Ascending aorta (tissue), 2 donors: ENCODE results near the gene PCID2. TPM values are rescaled to one million over a fixed set of nuclear protein-coding genes. Genes with fewer than 3 reads are reported as not detected.

ENCODE experiments used
- DNase-seq, 2 donors: peaks; one replicate each; pipeline ENCODE4 v3.0.0-alpha.2; 2019; ENCODE audit warnings: low spot score in 2 of 2
- H3K27ac ChIP-seq, 2 donors: fragments of 200-600 bp; sonication (generic); one replicate each; pipeline ENCODE4 v1.5.1; 2016 to 2017; ENCODE audit warnings: mild to moderate bottlenecking in 1 of 2
- H3K27me3 ChIP-seq: fragments of 200-600 bp; sonication (generic); one replicate; pipeline ENCODE4 v1.5.1; 2017
- H3K36me3 ChIP-seq, 2 donors: fragments of 200-600 bp; sonication (generic); one replicate each; pipeline ENCODE4 v1.5.1; 2016
- H3K4me1 ChIP-seq, 2 donors: fragments of 200-600 bp; sonication (generic); one replicate each; pipeline ENCODE4 v1.5.1; 2016 to 2017; ENCODE audit warnings: mild to moderate bottlenecking in 1 of 2
- H3K4me3 ChIP-seq, 2 donors: fragments of 200-600 bp; sonication (generic); one replicate each; pipeline ENCODE4 v1.5.1; 2016 to 2017; ENCODE audit warnings: mild to moderate bottlenecking in 1 of 2
- H3K9me3 ChIP-seq, 2 donors: fragments of 200-600 bp; sonication (generic); one replicate each; pipeline ENCODE4 v1.5.1; 2016
- intact Hi-C: fragments of 100-400 bp; cut with DNase I; formaldehyde crosslinking; loops from one replicate; pipeline ENCODE4 v1.15.1; 2023
- total RNA-seq: library from RNA; depleted of rRNA; stranded (reverse); fragments of >200 nt; gene quantifications from one replicate; pipeline ENCODE4 v1.1.0, GENCODE V29; 2016
- TF ChIP-seq, protein P1 (sequence below), 3 experiments: fragments of 200-600 bp in 2 of 3; fragments of 450-650 bp in 1 of 3; sonication (generic) in 2 of 3; IDR thresholded peaks; one replicate each; pipeline ENCODE4 v1.5.1; 2016 to 2019; ENCODE audit warnings: antibody characterized with exemption in 3 of 3, mild to moderate bottlenecking in 1 of 3, moderate library complexity in 1 of 3

Gene PCID2
- total RNA-seq, 1 donor from 2014 or later = 50.8 TPM

DNA sequence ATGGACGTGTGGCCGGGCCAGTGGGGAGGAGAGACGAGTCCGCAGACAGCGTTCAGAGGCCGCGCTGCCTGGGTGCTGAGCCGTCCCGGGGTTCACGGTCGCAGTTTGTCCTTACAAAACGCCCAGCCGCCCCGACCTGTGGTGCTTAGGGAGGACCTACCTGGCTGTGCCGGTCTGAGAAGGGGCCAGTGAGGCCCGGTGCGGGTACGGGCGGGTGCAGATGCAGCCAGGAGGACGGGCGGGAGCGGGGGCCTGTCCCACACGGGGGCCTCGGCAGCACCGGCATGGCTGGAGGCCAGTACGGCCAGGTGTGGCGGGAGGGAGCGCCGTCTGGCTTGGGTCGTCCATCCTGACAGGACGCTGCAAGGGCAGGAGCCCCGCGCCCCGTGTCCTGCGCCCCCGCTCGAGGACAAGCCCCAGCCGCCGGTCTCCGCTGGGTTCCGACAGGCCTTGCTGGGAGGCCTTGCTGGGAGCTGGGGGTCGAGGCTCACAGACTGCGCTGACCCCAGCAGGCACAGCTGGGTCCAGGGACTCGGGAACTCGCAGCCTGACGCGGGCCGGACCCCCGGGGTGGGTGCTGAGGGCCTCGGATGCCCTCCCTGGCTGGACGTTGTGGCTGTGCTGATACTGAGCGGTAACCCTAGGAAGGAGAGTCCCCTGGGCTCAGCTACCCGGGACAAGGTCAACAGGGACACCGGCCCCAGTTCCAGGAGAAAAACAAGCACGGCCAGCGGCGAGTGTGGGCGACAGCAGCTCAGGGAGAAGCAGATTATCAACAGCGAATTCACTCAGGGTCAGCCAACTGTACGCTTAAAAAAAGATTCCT, 55.3 kb downstream of the PCID2 start:
- peak overlapping the region; percentile 51 to 59 for H3K27ac ChIP-seq
- H3K36me3 ChIP-seq = no peaks in the 10 kb centered on the region
- intact Hi-C loops = loop anchor here (2.0 to 10.0 kb wide), 4 partner anchors 118 to 749 kb away; partner anchors contain the start of gene TUBGCP3
- TF ChIP-seq, protein P1, sequence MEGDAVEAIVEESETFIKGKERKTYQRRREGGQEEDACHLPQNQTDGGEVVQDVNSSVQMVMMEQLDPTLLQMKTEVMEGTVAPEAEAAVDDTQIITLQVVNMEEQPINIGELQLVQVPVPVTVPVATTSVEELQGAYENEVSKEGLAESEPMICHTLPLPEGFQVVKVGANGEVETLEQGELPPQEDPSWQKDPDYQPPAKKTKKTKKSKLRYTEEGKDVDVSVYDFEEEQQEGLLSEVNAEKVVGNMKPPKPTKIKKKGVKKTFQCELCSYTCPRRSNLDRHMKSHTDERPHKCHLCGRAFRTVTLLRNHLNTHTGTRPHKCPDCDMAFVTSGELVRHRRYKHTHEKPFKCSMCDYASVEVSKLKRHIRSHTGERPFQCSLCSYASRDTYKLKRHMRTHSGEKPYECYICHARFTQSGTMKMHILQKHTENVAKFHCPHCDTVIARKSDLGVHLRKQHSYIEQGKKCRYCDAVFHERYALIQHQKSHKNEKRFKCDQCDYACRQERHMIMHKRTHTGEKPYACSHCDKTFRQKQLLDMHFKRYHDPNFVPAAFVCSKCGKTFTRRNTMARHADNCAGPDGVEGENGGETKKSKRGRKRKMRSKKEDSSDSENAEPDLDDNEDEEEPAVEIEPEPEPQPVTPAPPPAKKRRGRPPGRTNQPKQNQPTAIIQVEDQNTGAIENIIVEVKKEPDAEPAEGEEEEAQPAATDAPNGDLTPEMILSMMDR (IDR thresholded peaks at IDR 0.05) = no peak
- H3K4me3 ChIP-seq = peak overlapping the region; percentile 37 to 63
- H3K4me1 ChIP-seq = peaks cover 0 to 11% of the 10 kb centered on the region in 2 donors
- H3K27me3 ChIP-seq = no peaks in the 10 kb centered on the region
- peak in 1 of 2 donors; percentile 76 for DNase-seq
- H3K9me3 ChIP-seq = no peaks in the 10 kb centered on the region

DNA sequence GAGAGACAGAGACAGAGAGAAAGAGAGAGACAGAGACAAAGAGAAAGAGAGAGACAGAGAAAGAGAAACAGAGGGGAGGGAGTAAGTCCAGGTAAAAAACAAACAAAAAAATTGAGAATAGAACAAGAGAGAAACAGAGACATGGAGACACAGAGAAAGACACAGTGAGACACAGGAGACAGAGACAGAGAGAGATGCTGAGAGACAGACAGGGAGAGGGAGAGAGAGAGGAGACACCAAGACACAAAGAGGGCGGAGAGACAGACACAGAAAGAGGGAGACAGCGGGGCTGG, 55.8 kb downstream of the PCID2 start:
- H3K27ac ChIP-seq = no peak overlapping the region
- intact Hi-C loops = loop anchor here (2.0 to 10.0 kb wide), 4 partner anchors 118 to 750 kb away; partner anchors contain the start of gene TUBGCP3
- no peaks in the 10 kb centered on the region for H3K9me3 ChIP-seq
- H3K4me3 ChIP-seq = peak overlapping the region; percentile 37 to 63
- TF ChIP-seq, protein P1 (IDR thresholded peaks at IDR 0.05) = no peak
- no peak for DNase-seq
- no peaks in the 10 kb centered on the region for H3K27me3 ChIP-seq
- H3K36me3 ChIP-seq = no peaks in the 10 kb centered on the region
- peaks cover 0 to 11% of the 10 kb centered on the region in 2 donors for H3K4me1 ChIP-seq

DNA sequence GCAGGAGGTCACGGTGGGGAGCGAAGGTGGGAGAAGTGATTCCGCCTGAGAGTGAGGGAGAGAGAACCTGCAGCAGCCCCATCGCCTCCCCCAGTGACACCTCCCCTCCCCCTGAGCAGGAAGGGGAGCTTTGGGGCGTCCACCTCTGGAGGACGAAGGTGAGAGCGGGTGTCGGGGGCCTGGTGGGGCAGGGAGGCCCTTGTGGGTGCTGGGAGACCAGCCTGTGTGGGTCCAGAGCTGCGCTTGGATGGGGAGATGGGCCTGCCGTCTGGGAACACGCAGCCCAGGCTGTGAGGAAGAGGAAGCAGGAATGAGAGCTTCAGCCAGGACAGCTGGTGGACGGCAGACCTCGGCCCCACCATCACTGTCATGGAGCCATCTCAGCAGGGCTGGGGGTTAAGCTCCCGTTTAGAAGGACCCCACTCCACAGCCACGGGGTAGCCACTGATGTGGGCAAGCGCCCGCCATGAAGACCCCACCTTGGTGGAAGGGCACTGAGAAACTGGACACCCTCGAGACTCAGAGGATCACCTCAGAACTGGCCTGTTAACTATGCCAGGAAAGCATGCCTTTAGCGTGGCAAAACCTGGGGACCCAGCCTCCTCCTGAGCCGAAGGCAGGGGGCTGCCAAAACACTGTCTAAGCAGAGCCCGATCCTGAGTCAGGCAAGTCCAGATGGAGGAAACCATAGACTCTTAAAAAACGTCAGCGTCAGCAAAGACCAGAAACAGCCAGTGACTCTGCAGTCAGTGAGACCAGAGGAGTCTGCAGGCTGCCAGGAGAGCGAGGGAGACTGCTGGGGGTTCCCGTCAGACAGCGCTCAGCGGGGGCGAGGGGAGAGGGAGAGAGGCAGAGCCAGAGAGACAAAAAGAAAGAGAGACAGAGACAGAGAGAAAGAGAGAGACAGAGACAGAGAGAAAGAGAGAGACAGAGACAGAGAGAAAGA, 56.5 kb downstream of the PCID2 start:
- Histone ChIP-seq H3K36me3 (no peaks in the 10 kb centered on the region), H3K27me3 (no peaks in the 10 kb centered on the region), H3K9me3 (no peaks in the 10 kb centered on the region), H3K4me1 (peaks cover 0 to 11% of the 10 kb centered on the region in 2 donors), H3K27ac (no peak overlapping the region), H3K4me3 (peak overlapping the region in 1 of 2 donors; percentile 63)
- TF ChIP-seq, protein P1 (IDR thresholded peaks at IDR 0.05) = no peak
- peak in 1 of 2 donors; percentile 66 for DNase-seq
- intact Hi-C loops = loop anchor here (2.0 to 10.0 kb wide), 4 partner anchors 117 to 750 kb away; partner anchors contain the start of gene TUBGCP3

DNA sequence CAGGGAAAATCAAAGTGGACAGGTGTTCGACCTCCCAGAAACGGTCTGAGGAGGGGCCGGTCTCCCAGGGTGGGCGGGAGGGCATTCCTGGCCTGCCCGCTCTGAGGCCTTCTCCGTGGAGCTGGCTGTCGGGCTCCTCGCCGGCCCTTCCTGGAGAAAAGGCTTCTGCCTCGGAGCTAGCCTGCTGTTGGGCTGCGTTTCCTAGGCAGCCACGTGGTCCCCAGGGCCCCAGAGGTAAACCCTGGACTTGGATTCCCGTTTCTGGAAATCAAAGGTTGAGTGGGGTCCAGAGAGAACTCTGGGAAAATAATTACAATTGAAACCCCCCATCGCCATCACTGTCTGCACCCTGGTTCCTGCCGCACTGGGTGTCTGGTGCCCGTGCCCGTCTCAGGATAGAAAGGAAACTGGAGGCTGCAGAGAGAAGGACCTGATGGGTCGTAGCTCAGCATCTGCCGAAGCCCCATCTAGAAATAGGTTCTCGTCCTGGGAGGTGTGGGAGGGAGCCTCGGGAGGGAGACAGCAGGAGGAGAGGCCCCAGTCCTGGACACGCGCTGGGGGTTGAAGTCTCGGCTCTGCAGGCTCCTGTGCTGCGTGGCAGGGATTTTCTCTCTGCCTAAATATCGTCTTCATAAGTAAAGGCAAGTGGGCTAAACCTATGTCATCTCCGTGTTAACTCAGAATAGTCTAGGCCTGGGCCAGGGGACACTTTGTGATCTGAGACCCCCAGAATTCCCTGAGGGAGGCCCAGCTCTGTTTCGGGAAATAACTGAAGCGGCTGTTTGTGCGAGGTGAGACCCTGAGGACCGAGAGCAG, 57.7 kb downstream of the PCID2 start:
- Histone ChIP-seq H3K27ac (no peak overlapping the region), H3K9me3 (no peaks in the 10 kb centered on the region), H3K36me3 (no peaks in the 10 kb centered on the region), H3K4me3 (no peak overlapping the region), H3K27me3 (no peaks in the 10 kb centered on the region), H3K4me1 (peaks cover 0 to 11% of the 10 kb centered on the region in 2 donors)
- TF ChIP-seq, protein P1 (IDR thresholded peaks at IDR 0.05) = no peak
- intact Hi-C loops = loop anchor here (5.0 to 10.0 kb wide), 3 partner anchors 208 to 752 kb away; partner anchors contain the start of gene TUBGCP3
- DNase-seq = peak in 1 of 2 donors; percentile 45
